Caco-2 (cell line): ENCODE data around the gene ZFP82. TPM values are rescaled to one million over a fixed set of nuclear protein-coding genes. Genes with fewer than 3 reads are reported as not detected.

Experiments used
- Bru-seq: library from RNA; stranded (reverse); fragments of 400-500 nt; gene quantifications from one replicate; lab custom pipeline; 2021; lab: Mats Ljungman, UMichigan
- BruChase-seq, 2 experiments: library from RNA; stranded (reverse); fragments of 400-500 nt; gene quantifications; one replicate each; lab custom pipeline; 2021; lab: Mats Ljungman, UMichigan
- BruUV-seq: library from RNA; stranded (reverse); fragments of 400-500 nt; replicated peaks from 2 replicates; lab custom pipeline; 2021; lab: Mats Ljungman, UMichigan
- CTCF ChIA-PET: fragments of 300-600 bp; sonication (Branson Sonifier 250); formaldehyde crosslinking; loops from one replicate; lab custom pipeline; 2022; ENCODE audit warnings: antibody characterized with exemption; lab: Charles Lee
- POLR2A ChIA-PET: fragments of 300-600 bp; sonication (Branson Sonifier 250); formaldehyde crosslinking; loops from one replicate; lab custom pipeline; 2022; ENCODE audit warnings: antibody characterized with exemption; lab: Charles Lee
- DNase-seq, 2 experiments: peaks; one replicate each; pipeline versions ENCODE4 v3.0.0 to v3.0.0-alpha.2; 2020 to 2022
- H3K27me3 ChIP-seq: replicated peaks from 2 replicates; pipeline ENCODE4 v1.6.0; 2011; ENCODE audit warnings: low read length; ENCODE audit not compliant: control insufficient read depth, insufficient read depth
- H3K36me3 ChIP-seq: 2 replicates; pipeline ENCODE4 v1.5.1; 2011; ENCODE audit warnings: low read length; ENCODE audit not compliant: control insufficient read depth, insufficient read depth
- H3K4me1 ChIP-seq: fragments of 250-450 bp; sonication (Bioruptor Pico); 2 replicates; pipeline ENCODE4 v1.5.1; 2020; ENCODE audit warnings: mild to moderate bottlenecking
- H3K4me3 ChIP-seq: 2 replicates; pipeline ENCODE4 v1.5.1; 2011; ENCODE audit warnings: low read depth, mild to moderate bottlenecking, control low read depth, low read length
- H3K9me3 ChIP-seq: fragments of 250-450 bp; sonication (Bioruptor Pico); 2 replicates; pipeline ENCODE4 v1.5.1; 2020; ENCODE audit warnings: mild to moderate bottlenecking, moderate library complexity
- H3K27ac Mint-ChIP-seq: one replicate; pipeline ENCODE4 v1.8.0; 2022; ENCODE audit warnings: mixed read lengths; ENCODE audit not compliant: unreplicated experiment
- H3K27me3 Mint-ChIP-seq: one replicate; pipeline ENCODE4 v1.8.0; 2022; ENCODE audit warnings: mixed read lengths; ENCODE audit not compliant: insufficient read depth, unreplicated experiment
- H3K36me3 Mint-ChIP-seq: one replicate; pipeline ENCODE4 v1.8.0; 2022; ENCODE audit warnings: mild to moderate bottlenecking, mixed read lengths; ENCODE audit not compliant: insufficient read depth, unreplicated experiment
- H3K4me1 Mint-ChIP-seq: one replicate; pipeline ENCODE4 v1.8.0; 2022; ENCODE audit warnings: low read depth, mixed read lengths; ENCODE audit not compliant: unreplicated experiment
- H3K4me3 Mint-ChIP-seq: one replicate; pipeline ENCODE4 v1.8.0; 2022; ENCODE audit warnings: mild to moderate bottlenecking, moderate library complexity, mixed read lengths; ENCODE audit not compliant: unreplicated experiment
- H3K9me3 Mint-ChIP-seq: one replicate; pipeline ENCODE4 v1.8.0; 2022; ENCODE audit warnings: mixed read lengths; ENCODE audit not compliant: unreplicated experiment
- CTCF ChIP-seq, 2 experiments: fragments of 200-600 bp in 1 of 2; IDR thresholded peaks; 1 replicate in 1 of 2; 2 replicates in 1 of 2; pipeline versions ENCODE4 v1.5.1 to v1.8.0; 2011 to 2022; ENCODE audit warnings: antibody characterized with exemption in 1 of 2, control low read depth in 1 of 2, inconsistent platforms in 1 of 2, low read depth in 1 of 2, low read length in 1 of 2, mild to moderate bottlenecking in 1 of 2, moderate library complexity in 1 of 2; ENCODE audit not compliant: insufficient read depth in 1 of 2, severe bottlenecking in 1 of 2, unreplicated experiment in 1 of 2
- intact Hi-C: fragments of 100-400 bp; cut with micrococcal nuclease; formaldehyde crosslinking; loops from one replicate; pipeline ENCODE4 v1.10.0; 2022; ENCODE audit not compliant: unreplicated experiment
- long read RNA-seq: library from polyadenylated mRNA; stranded (forward); transcript quantifications from one replicate; pipeline ENCODE4 v2.0.0, GENCODE V29; 2022
- total RNA-seq: library from RNA; stranded (reverse); gene quantifications from 2 replicates; pipeline ENCODE4 v1.2.3, GENCODE V29; 2022

Gene ZFP82
- total RNA-seq (3.6 and 3.7 TPM in 2 replicates), Bru-seq, nascent RNA (percentile 58 among the genes with signal in this experiment), BruChase-seq, experiment 1, labeled RNA remaining after a 2-hour chase (percentile 58 among the genes with signal in this experiment), BruChase-seq, experiment 2, labeled RNA remaining after a 6-hour chase (percentile 51 among the genes with signal in this experiment)
- long read RNA-seq, transcript ZFP82-201 (5 exons, 2,623 nt), result major isoform, 9 of 12 reads
- long read RNA-seq, partial matches to known transcripts, result 0 of 12 reads
- long read RNA-seq, other reads (novel, unspliced or antisense), result 3 of 12 reads

GRCh38 chr19:36418287-36419001, at the start of gene ZFP82:
Gene ZFP82 (minus strand): TSS chr19:36418644. CDS start chr19:36409789, 8,855 bp downstream.
- Histone ChIP-seq H3K36me3 (no peaks in the 10 kb centered on the region), H3K4me3 (peak within 1 kb of the TSS; percentile 61), H3K9me3 (peaks cover 13% of the 10 kb centered on the region), H3K4me1 (no peaks in the 10 kb centered on the region), H3K27me3 (no peaks in the 10 kb centered on the region)
- DNase-seq, result peak; percentile 70 to 80
- Mint-ChIP-seq H3K27me3 (no peaks in the 10 kb centered on the region), H3K4me1 (no peaks in the 10 kb centered on the region), H3K36me3 (peaks cover 9% of the 10 kb centered on the region), H3K9me3 (no peaks in the 10 kb centered on the region), H3K27ac (peak within 1 kb of the TSS; percentile 92), H3K4me3 (peak within 1 kb of the TSS; percentile 97)
- no TSS peak for BruUV-seq
- no peak for TF ChIP-seq CTCF (IDR thresholded peaks at IDR 0.05; ENCODE audit: insufficient read depth in 1 of 2, low read depth in 1 of 2, low read length in 1 of 2, severe bottlenecking in 1 of 2, unreplicated experiment in 1 of 2)
- intact Hi-C loops, result loop anchor here (2.0 kb wide), 1 partner anchor 110 kb away; the partner anchor contains the start of gene ZNF260
- CTCF ChIA-PET, result no interaction called here
- POLR2A ChIA-PET, result interaction anchor here (0.6 kb wide), 1 partner anchor 88 kb away, joined by 20 read pairs; no protein-coding TSS in a partner anchor

DNA sequence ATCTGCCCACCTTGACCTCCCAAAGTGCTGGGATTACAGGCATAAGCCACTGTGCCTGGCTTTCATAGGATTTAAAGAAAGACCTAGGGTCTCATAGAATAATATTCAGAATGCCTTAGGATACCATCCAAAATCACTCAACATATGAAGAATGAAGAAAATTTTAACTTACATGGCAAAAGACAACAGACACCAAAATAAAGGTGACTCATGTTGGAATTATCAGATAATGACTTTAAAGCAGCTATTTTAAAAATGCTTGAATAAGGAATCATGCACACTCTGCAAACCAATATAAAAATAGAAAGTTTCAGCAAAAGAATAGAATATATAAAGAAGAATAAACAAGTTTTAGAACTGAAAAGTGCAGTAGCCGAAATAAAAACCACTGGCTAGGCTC, 41.6 kb upstream of the ZFP82 start:
- Histone ChIP-seq H3K9me3 (peaks cover 16% of the 10 kb centered on the region), H3K27me3 (no peaks in the 10 kb centered on the region), H3K4me1 (no peaks in the 10 kb centered on the region), H3K4me3 (no peak overlapping the region), H3K36me3 (no peaks in the 10 kb centered on the region; the same call in 1 of the 2 replicates)
- peaks cover 34% of the 10 kb centered on the region for H3K36me3 Mint-ChIP-seq
- H3K9me3 Mint-ChIP-seq, result peaks cover 31% of the 10 kb centered on the region
- ChIA-PET CTCF (no interaction called here), POLR2A (no interaction called here)
- TF ChIP-seq CTCF (IDR thresholded peaks at IDR 0.05; ENCODE audit: insufficient read depth in 1 of 2, low read depth in 1 of 2, low read length in 1 of 2, severe bottlenecking in 1 of 2, unreplicated experiment in 1 of 2), result no peak
- no peak overlapping the region for H3K27ac Mint-ChIP-seq
- no peaks in the 10 kb centered on the region for H3K4me1 Mint-ChIP-seq
- DNase-seq, result no peak
- intact Hi-C loops, result no loop called here
- H3K4me3 Mint-ChIP-seq, result no peak overlapping the region
- H3K27me3 Mint-ChIP-seq, result no peaks in the 10 kb centered on the region
- BruUV-seq, result no TSS peak

DNA sequence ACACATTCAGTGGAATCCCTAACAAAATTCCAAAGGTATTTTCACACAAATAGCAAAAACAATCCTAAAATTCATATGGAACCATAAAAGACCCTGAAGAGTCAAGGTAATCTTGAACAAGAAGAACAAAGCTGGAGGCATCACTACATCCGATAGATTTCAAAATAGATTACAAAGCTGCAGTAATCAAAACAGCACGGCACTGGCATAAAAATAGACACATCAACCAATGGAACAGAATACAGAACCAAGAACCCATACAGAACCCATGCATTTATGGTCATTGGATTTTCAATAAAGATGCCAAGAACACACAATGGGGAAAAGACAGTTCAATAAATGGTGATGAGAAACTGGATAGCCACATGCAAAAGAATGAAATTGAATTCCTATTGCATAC, 38.4 kb upstream of the ZFP82 start:
- ChIA-PET POLR2A (no interaction called here), CTCF (no interaction called here)
- TF ChIP-seq CTCF (IDR thresholded peaks at IDR 0.05; ENCODE audit: insufficient read depth in 1 of 2, low read depth in 1 of 2, low read length in 1 of 2, severe bottlenecking in 1 of 2, unreplicated experiment in 1 of 2), result no peak
- no TSS peak for BruUV-seq
- intact Hi-C loops, result loop anchor here (1.0 kb wide), 1 partner anchor 32 kb away; the partner anchor contains the start of gene ZNF566
- Mint-ChIP-seq H3K36me3 (peaks cover 27% of the 10 kb centered on the region), H3K4me1 (no peaks in the 10 kb centered on the region), H3K9me3 (peaks cover 53% of the 10 kb centered on the region), H3K27me3 (no peaks in the 10 kb centered on the region), H3K27ac (no peak overlapping the region), H3K4me3 (no peak overlapping the region)
- DNase-seq, result no peak
- H3K27me3 ChIP-seq, result no peaks in the 10 kb centered on the region
- H3K4me3 ChIP-seq, result no peak overlapping the region
- no peaks in the 10 kb centered on the region for H3K4me1 ChIP-seq
- no peaks in the 10 kb centered on the region; the same call in 1 of the 2 replicates for H3K36me3 ChIP-seq
- peaks cover 25% of the 10 kb centered on the region for H3K9me3 ChIP-seq
